T1000 (cell line): ENCODE data around the gene CTXN3.

Source experiments
- DNase-seq: peaks from one replicate; lab custom pipeline; 2025; ENCODE audit warnings: mixed read lengths; lab: John Stamatoyannopoulos, UW

The CTXN3 gene

GRCh38 chr5:127697894-127698600 lies 49.2 kb downstream of the CTXN3 start:
- no peak for DNase-seq

- no peak for DNase-seq
Observed at GRCh38 chr5:127699416-127699815, 50.5 kb downstream of the CTXN3 start.

- no peak for DNase-seq
Observed at GRCh38 chr5:127700237-127700766, 51.4 kb downstream of the CTXN3 start.

- no peak for DNase-seq
Observed at GRCh38 chr5:127702434-127702833, 53.6 kb downstream of the CTXN3 start.

- DNase-seq: no peak
Observed at GRCh38 chr5:127702926-127703561, 54.2 kb downstream of the CTXN3 start, which contains the start of gene CCDC192. CCDC192 (plus strand) TSS chr5:127703391; CDS start chr5:127703446, 55 bp downstream.

- no peak for DNase-seq
Observed at GRCh38 chr5:127705120-127705892, 56.4 kb downstream of the CTXN3 start.

GRCh38 chr5:127706691-127707090 lies 57.8 kb downstream of the CTXN3 start:
- no peak for DNase-seq

GRCh38 chr5:127707209-127707608 lies 58.3 kb downstream of the CTXN3 start:
- DNase-seq: no peak
